Neural crest cell (in vitro differentiated cells): Measurements from ENCODE around the gene DTX3L. TPM values are rescaled to one million over a fixed set of nuclear protein-coding genes. Genes with fewer than 3 reads are reported as not detected.

ENCODE experiments used
- DNase-seq: peaks from one replicate; pipeline ENCODE4 v3.0.0; 2021; ENCODE audit warnings: low read depth, mixed read lengths, low spot score
- H3K27ac Mint-ChIP-seq: one replicate; pipeline ENCODE4 v1.8.0; 2021; ENCODE audit warnings: mild to moderate bottlenecking, mixed read lengths; ENCODE audit not compliant: unreplicated experiment
- H3K27me3 Mint-ChIP-seq: 2 replicates; pipeline ENCODE4 v1.8.0; 2021; ENCODE audit warnings: low read depth, mild to moderate bottlenecking, mixed read lengths
- H3K36me3 Mint-ChIP-seq: 2 replicates; pipeline ENCODE4 v1.8.0; 2021; ENCODE audit warnings: low read depth, mild to moderate bottlenecking, mixed read lengths
- H3K4me1 Mint-ChIP-seq: 2 replicates; pipeline ENCODE4 v1.8.0; 2021; ENCODE audit warnings: mixed read lengths
- H3K4me3 Mint-ChIP-seq: one replicate; pipeline ENCODE4 v1.8.0; 2021; ENCODE audit warnings: mild to moderate bottlenecking, mixed read lengths
- H3K9me3 Mint-ChIP-seq: 2 replicates; pipeline ENCODE4 v1.8.0; 2021; ENCODE audit warnings: mixed read lengths
- CTCF ChIP-seq: fragments of 200-600 bp; sonication (generic); conservative IDR thresholded peaks from 2 replicates; pipeline ENCODE4 v1.5.0; 2021; ENCODE audit warnings: antibody characterized with exemption, mild to moderate bottlenecking
- total RNA-seq: library from RNA; stranded (reverse); gene quantifications from 2 replicates; pipeline ENCODE4 v1.2.1, GENCODE V29; 2021

The DTX3L gene
- total RNA-seq, 1 donor from 2014 or later, result 4.9 TPM

GRCh38 chr3:122520861-122521260 is 43.3 kb upstream of the DTX3L start:
- Mint-ChIP-seq H3K27ac (no peak overlapping the region), H3K4me1 (no peaks in the 10 kb centered on the region), H3K27me3 (peaks cover 10% of the 10 kb centered on the region), H3K36me3 (no peaks in the 10 kb centered on the region), H3K9me3 (no peaks in the 10 kb centered on the region), H3K4me3 (no peak overlapping the region)
- DNase-seq, result no peak
- no peak for TF ChIP-seq CTCF

GRCh38 chr3:122523317-122523716 is 40.8 kb upstream of the DTX3L start:
- no peak for DNase-seq
- no peak for TF ChIP-seq CTCF
- no peaks in the 10 kb centered on the region for H3K9me3 Mint-ChIP-seq
- peaks cover 10% of the 10 kb centered on the region for H3K27me3 Mint-ChIP-seq
- no peaks in the 10 kb centered on the region for H3K4me1 Mint-ChIP-seq
- H3K27ac Mint-ChIP-seq, result no peak overlapping the region
- H3K4me3 Mint-ChIP-seq, result no peak overlapping the region
- no peaks in the 10 kb centered on the region for H3K36me3 Mint-ChIP-seq

- Mint-ChIP-seq H3K4me1 (no peaks in the 10 kb centered on the region), H3K9me3 (no peaks in the 10 kb centered on the region), H3K36me3 (no peaks in the 10 kb centered on the region), H3K4me3 (no peak overlapping the region), H3K27me3 (no peaks in the 10 kb centered on the region), H3K27ac (no peak overlapping the region)
- no peak for DNase-seq
- no peak for TF ChIP-seq CTCF
These were observed 34.0 kb upstream of the DTX3L start for GRCh38 chr3:122530164-122530563.

GRCh38 chr3:122533480-122533879 is 30.7 kb upstream of the DTX3L start:
- Mint-ChIP-seq H3K9me3 (no peaks in the 10 kb centered on the region), H3K36me3 (no peaks in the 10 kb centered on the region), H3K27me3 (peaks cover 8% of the 10 kb centered on the region), H3K4me3 (no peak overlapping the region), H3K4me1 (no peaks in the 10 kb centered on the region), H3K27ac (no peak overlapping the region)
- DNase-seq, result no peak
- no peak for TF ChIP-seq CTCF

GRCh38 chr3:122533931-122534334 is 30.2 kb upstream of the DTX3L start:
- DNase-seq, result no peak
- no peaks in the 10 kb centered on the region for H3K9me3 Mint-ChIP-seq
- H3K4me3 Mint-ChIP-seq, result no peak overlapping the region
- no peaks in the 10 kb centered on the region for H3K36me3 Mint-ChIP-seq
- H3K4me1 Mint-ChIP-seq, result no peaks in the 10 kb centered on the region
- no peak for TF ChIP-seq CTCF
- H3K27me3 Mint-ChIP-seq, result peaks cover 8% of the 10 kb centered on the region
- no peak overlapping the region for H3K27ac Mint-ChIP-seq
